ENCODE results near the gene RNF157. TPM values are rescaled to one million over a fixed set of nuclear protein-coding genes. Genes with fewer than 3 reads are reported as not detected.

RNF157 gene
- total and polyA plus RNA-seq, 2 of the 13 experiments (the other 11 are each of a cell fraction or from before 2014, with no cell fraction given), result 0.44 to 1.5 TPM

DNA sequence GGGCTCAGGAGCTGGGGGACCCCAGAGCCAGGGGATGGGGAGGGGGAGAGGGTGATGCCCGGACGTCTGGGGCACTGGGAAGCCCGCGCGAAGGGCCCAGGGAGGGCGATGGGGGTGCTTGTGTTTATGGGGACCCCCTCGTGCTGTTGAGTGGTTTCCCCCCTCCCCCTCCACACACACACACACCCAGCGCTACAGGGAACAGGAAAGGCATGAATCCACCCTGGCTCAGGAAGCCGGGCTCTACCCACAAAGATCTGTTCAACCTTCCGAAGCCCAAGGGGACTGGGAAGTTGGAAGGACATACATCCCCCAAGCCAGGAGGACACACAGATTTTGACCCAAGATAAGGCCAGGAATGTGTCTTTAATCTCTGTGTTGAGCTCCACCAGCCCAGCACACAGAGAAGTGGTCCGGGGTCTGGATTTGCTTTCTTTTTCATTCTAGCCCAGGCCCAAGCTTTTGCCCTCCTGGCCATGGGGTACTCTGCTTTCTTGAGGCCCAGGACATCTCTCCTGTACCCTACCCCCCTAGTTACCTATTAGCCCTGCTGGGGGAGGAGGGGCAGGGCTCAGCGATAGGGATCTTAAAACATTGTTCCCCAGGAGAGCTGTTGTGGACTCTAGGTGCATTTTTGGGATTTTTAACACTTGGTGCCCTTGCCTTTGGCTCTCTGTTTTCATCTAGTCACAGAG is 26.1 kb upstream of the RNF157 start (continued):
- TF ChIP-seq, protein P1, sequence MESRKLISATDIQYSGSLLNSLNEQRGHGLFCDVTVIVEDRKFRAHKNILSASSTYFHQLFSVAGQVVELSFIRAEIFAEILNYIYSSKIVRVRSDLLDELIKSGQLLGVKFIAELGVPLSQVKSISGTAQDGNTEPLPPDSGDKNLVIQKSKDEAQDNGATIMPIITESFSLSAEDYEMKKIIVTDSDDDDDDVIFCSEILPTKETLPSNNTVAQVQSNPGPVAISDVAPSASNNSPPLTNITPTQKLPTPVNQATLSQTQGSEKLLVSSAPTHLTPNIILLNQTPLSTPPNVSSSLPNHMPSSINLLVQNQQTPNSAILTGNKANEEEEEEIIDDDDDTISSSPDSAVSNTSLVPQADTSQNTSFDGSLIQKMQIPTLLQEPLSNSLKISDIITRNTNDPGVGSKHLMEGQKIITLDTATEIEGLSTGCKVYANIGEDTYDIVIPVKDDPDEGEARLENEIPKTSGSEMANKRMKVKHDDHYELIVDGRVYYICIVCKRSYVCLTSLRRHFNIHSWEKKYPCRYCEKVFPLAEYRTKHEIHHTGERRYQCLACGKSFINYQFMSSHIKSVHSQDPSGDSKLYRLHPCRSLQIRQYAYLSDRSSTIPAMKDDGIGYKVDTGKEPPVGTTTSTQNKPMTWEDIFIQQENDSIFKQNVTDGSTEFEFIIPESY (CRISPR knock-in tag; IDR thresholded peaks at IDR 0.05), result no peak
- TF ChIP-seq, protein P2, sequence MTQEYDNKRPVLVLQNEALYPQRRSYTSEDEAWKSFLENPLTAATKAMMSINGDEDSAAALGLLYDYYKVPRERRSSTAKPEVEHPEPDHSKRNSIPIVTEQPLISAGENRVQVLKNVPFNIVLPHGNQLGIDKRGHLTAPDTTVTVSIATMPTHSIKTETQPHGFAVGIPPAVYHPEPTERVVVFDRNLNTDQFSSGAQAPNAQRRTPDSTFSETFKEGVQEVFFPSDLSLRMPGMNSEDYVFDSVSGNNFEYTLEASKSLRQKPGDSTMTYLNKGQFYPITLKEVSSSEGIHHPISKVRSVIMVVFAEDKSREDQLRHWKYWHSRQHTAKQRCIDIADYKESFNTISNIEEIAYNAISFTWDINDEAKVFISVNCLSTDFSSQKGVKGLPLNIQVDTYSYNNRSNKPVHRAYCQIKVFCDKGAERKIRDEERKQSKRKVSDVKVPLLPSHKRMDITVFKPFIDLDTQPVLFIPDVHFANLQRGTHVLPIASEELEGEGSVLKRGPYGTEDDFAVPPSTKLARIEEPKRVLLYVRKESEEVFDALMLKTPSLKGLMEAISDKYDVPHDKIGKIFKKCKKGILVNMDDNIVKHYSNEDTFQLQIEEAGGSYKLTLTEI (CRISPR knock-in tag; conservative IDR thresholded peaks at IDR 0.05), result no peak
- TF ChIP-seq, protein P3, sequence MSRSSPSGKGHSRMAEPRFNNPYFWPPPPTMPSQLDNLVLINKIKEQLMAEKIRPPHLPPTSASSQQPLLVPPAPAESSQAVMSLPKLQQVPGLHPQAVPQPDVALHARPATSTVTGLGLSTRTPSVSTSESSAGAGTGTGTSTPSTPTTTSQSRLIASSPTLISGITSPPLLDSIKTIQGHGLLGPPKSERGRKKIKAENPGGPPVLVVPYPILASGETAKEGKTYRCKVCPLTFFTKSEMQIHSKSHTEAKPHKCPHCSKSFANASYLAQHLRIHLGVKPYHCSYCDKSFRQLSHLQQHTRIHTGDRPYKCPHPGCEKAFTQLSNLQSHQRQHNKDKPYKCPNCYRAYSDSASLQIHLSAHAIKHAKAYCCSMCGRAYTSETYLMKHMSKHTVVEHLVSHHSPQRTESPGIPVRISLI (CRISPR knock-in tag; IDR thresholded peaks at IDR 0.05; ENCODE audit: borderline replicate concordance), result 0 out of 2 replicates have a peak, but pooled peaks have one; percentile 9
- TF ChIP-seq TRIM24 (CRISPR knock-in tag; IDR thresholded peaks at IDR 0.05) (no peak), HOXA5 (CRISPR knock-in tag; IDR thresholded peaks at IDR 0.05) (0 out of 2 replicates have a peak, but pooled peaks have one; percentile 26), CENPX (CRISPR knock-in tag; IDR thresholded peaks at IDR 0.05) (no peak), ZNF607 (CRISPR knock-in tag; IDR thresholded peaks at IDR 0.05; ENCODE audit: borderline replicate concordance) (no peak), EP300 (IDR thresholded peaks at IDR 0.05; ENCODE audit: low read depth in 2 of 2, low read length in 2 of 2) (no peak), EP300 (CRISPR knock-in tag; IDR thresholded peaks at IDR 0.05; ENCODE audit: borderline replicate concordance) (peak; percentile 53), ZNF335 (CRISPR knock-in tag; IDR thresholded peaks at IDR 0.05) (no peak), SRF (IDR thresholded peaks at IDR 0.05; ENCODE audit: low read depth, low read length) (no peak), HMG20A (CRISPR knock-in tag; IDR thresholded peaks at IDR 0.05; ENCODE audit: borderline replicate concordance) (no peak), ZNF530 (CRISPR knock-in tag; IDR thresholded peaks at IDR 0.05; ENCODE audit: low read depth) (no peak), NFE2L1 (CRISPR knock-in tag; IDR thresholded peaks at IDR 0.05; ENCODE audit: borderline replicate concordance) (no peak), ZNF496 (CRISPR knock-in tag; IDR thresholded peaks at IDR 0.05; ENCODE audit: insufficient replicate concordance) (no peak), ZSCAN25 (CRISPR knock-in tag; IDR thresholded peaks at IDR 0.05) (no peak), ZNF879 (CRISPR knock-in tag; IDR thresholded peaks at IDR 0.05) (no peak)
- TF ChIP-seq, protein P4, sequence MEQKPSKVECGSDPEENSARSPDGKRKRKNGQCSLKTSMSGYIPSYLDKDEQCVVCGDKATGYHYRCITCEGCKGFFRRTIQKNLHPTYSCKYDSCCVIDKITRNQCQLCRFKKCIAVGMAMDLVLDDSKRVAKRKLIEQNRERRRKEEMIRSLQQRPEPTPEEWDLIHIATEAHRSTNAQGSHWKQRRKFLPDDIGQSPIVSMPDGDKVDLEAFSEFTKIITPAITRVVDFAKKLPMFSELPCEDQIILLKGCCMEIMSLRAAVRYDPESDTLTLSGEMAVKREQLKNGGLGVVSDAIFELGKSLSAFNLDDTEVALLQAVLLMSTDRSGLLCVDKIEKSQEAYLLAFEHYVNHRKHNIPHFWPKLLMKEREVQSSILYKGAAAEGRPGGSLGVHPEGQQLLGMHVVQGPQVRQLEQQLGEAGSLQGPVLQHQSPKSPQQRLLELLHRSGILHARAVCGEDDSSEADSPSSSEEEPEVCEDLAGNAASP (CRISPR knock-in tag; IDR thresholded peaks at IDR 0.05; ENCODE audit: borderline replicate concordance), result 0 out of 2 replicates have a peak, but pooled peaks have one; percentile 1
- TF ChIP-seq, protein P5, sequence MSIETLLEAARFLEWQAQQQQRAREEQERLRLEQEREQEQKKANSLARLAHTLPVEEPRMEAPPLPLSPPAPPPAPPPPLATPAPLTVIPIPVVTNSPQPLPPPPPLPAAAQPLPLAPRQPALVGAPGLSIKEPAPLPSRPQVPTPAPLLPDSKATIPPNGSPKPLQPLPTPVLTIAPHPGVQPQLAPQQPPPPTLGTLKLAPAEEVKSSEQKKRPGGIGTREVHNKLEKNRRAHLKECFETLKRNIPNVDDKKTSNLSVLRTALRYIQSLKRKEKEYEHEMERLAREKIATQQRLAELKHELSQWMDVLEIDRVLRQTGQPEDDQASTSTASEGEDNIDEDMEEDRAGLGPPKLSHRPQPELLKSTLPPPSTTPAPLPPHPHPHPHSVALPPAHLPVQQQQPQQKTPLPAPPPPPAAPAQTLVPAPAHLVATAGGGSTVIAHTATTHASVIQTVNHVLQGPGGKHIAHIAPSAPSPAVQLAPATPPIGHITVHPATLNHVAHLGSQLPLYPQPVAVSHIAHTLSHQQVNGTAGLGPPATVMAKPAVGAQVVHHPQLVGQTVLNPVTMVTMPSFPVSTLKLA (IDR thresholded peaks at IDR 0.05), result no peak
- TF ChIP-seq, protein P6, sequence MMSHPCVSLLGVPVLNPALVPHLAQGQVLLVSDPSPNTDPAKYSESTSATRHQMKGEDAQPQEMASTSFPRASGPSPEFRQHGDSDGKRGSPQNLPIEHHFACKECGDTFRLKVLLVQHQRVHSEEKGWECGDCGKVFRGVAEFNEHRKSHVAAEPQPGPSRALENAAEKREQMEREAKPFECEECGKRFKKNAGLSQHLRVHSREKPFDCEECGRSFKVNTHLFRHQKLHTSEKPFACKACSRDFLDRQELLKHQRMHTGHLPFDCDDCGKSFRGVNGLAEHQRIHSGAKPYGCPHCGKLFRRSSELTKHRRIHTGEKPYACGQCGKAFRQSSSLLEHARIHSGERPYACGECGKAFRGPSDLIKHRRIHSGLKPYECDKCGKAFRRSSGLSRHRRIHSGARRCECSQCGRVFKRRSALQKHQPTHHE (CRISPR knock-in tag; IDR thresholded peaks at IDR 0.05; ENCODE audit: borderline replicate concordance), result no peak
